Astrocyte of the hippocampus (primary cell): ENCODE measurements around the gene ARHGAP30.
"Not testable (repeated sequence)": the region's sequence is repeated elsewhere in the genome, so short reads cannot be mapped to it uniquely, and the experiment has no call there.

Experiments used
- DNase-seq: peaks from one replicate; pipeline ENCODE4 v3.0.0; 2011; ENCODE audit warnings: low read depth, low spot score

The ARHGAP30 gene

DNA sequence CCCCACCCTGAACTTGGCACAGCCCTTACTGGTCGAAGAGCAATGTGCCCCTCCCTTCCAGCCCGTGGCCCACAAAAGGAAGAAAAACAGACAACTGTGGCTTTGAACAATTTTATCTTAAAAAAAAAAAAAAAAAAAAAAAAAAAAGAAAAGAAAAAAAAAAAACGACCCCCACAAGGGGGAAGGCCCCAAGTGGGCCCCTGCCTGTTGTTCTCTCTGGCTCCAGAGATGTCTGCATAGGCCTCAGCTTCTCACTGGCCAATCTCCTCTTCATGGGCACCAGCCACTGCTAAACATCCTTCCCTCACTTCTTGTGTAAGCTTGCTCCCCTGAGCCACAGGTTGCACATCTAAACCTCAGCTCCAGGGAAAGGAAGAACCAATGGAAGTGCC lies 30.5 kb downstream of the ARHGAP30 start:
- no peak for DNase-seq

DNA sequence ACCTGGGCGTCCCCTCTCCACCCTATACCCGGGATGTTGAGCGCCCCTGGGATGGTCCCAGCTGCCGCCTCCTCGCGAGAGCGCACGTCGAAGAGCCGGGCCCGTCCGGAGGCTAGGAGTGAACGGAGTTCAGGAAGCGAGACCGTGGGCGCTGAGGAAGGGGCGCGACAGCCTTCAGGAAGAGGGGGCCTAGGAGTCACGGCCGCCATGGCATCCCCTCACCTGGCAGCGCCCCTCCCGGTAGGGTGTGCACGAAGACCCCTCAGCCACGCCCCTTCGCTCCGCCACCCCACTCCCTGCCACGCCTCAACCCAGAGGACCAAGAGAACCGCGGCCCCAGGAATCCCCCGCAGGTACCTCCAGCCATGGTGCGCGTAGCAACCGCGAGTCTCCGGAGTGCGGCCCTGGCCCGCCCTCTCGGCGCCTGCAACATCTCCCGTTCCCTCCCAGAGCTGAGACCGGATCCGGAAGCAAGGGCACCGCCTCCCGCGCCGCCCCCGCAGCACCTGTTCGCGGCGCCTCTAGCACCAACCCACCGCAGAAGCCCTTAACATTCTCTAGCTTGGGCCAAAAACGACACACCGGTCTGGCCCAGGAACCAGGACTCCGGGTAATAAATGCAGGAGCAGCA lies 31.1 kb downstream of the ARHGAP30 start, which contains the start of gene TSTD1:
Gene TSTD1, minus strand, starts transcription at position 442 of the 631 bp plus-strand sequence. Its CDS starts 75 bp downstream, at position 367.
- DNase-seq: peak; percentile 62

DNA sequence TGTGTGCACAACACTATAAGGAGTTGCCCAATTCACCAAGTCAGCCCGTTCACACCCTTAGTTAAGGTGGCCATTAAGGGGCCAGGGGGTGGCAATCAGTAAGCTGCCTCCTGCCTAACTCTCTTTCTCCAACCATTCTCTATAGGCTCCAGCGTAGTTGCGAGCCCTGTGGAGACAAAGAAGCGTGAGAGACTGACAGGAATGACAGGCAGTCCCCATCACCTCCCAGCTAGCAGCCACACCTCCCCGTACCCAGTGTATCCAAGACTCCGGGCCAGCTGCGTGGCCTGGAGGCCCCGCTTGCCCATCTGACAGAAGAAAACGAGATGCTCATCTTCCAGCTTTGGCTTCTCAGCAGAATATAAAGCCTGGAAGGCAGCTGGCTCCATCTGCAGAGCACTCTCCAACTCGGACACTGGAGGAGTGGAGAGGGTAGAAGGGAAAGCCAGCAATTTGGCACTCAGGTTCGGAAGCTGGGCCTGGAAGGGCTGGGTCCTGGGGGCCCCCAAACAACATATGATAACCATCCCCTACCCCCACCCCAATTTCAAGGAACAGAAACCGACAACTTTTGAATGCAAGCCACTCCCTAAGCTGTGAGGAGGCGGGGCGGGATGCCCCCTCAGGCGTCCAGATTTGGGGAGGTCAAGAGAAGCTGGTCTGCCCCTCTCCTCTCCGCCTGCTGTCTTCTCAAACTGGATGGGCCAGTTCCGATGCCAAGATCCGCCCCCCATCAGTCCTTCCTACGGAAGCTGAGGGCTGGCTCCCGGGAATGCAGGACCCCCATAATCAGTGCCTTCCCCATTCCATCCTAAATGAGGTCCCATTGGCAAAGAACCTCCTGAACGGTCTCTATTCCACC lies 31.8 kb downstream of the ARHGAP30 start:
- DNase-seq: no peak

DNA sequence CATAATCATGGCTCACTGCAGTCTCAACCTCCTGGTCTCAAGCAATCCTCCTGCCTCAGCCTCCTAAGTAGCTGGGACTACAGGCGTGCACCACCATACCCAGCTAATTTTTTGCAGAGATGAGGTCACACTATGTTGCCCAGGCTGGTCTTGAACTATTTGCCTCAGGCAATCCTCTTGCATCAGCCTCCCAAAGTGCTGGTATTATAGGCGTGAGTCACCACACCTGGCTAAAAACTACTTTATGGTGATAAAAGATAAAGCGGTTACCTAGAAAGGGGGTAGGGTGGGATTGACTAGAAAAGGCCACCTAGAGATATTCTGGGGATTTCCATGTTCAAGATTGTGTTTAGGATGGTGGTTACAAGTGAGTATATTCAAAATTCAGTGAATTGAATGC lies 35.9 kb downstream of the ARHGAP30 start:
- DNase-seq: no peak

DNA sequence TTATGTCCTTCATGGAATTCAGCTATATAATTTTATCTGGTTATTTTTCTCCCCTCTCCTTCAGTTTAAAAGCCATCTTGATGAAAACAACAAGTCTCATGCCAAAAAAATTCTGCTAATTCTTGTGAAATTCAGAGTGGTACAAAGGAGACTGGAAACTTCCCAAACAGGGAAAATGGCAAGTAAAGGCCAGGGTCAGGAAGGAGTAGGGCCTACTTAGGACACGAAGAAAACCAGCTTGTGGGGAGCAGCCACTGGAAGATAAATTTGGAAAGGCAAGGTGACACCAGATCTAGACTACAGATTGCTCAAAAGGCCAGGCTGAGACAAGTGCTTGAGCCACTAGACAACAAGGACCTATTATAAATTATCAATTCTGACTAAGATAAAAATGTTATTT lies 37.3 kb downstream of the ARHGAP30 start:
- DNase-seq: no peak

DNA sequence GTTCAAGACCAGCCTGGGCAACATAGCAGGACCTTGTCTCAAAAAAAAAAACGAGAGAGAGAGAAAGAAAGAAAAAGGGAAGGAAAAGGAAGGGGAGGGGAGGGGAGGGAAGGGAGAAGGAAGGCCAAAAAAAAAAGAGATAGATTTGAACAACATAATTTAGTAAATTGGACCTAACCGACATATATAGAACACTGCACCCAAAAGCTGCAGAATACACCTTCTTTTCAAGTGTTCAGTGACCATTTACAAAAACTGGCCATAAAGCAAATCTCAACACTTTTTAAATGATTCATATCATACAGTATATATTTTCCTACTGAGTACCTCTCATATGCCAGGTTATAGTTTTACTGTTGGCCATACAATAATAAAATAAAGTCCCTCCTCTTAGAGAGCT lies 37.8 kb downstream of the ARHGAP30 start:
- DNase-seq: no peak

DNA sequence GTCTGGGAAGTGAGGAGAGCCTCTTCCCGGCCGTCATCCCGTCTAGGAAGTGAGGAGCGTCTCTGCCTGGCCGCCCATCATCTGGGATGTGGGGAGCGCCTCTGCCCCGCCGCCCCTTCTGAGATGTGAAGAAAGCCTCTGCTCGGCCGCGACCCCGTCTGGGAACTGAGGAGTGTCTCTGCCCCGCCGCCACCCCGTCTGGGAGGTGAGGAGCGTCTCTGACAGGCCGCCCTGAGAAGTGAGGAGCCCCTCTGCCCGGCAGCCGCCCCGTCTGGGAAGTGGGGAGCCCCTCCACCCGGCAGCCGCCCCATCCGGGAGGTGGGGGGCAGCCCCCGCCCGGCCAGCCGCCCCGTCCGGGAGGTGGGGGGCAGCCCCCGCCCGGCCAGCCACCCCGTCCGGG lies 40.2 kb downstream of the ARHGAP30 start:
- DNase-seq: not testable (repeated sequence)

DNA sequence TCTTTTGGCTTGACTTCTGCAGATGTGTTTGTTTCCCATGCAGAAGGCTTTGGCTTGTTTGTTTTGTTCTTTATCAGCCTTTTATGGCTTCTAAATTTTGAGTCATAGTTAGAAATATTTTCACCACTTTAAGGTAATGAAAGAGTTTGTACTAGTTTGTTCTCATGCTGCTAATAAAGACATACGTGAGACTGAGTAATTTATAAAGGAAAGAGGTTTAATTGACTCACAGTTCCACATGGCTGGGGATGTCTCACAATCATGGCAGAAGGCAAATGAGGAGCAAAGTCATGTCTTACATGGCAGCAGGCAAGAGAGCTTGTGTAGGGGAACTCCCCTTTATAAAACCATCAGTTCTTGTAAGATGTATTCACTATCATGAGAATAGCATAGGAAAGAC lies 42.7 kb downstream of the ARHGAP30 start:
- not testable (repeated sequence) for DNase-seq

DNA sequence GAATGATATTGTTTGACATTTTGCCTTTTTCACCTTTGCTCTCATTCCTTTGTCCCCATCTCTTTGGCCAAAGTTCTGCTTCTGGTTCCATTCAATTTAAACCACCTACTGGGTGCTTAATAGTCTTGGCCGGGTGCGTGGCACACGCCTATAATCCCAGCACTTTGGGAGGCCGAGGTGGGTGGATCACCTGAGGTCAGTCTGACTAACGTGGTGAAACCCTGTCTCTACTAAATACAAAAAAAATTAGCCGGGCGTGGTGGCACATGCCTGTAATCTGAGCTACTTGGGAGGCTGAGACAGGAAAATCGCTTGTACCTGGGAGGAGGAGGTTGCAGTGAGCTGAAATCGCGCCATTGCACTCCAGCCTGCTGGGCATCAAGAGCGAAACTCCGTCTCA lies 47.3 kb downstream of the ARHGAP30 start:
- not testable (repeated sequence) for DNase-seq

DNA sequence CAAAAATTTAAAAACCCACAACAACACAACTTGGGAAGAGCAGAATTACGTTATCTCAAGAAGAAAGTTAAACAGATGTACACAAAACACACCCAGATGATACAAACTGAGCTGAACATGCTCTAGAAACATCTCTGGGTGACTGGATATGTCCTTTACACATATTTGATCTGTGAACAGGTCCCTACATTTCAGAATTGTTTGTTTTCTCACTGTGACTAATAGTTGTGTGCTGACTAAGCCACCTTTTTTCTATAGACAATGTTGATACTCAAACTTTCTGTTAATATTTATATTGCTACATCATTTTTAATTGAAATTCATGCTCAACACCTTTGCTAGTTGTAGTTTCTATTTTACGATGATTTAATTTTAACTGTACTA lies 47.7 kb downstream of the ARHGAP30 start:
- no peak for DNase-seq

DNA sequence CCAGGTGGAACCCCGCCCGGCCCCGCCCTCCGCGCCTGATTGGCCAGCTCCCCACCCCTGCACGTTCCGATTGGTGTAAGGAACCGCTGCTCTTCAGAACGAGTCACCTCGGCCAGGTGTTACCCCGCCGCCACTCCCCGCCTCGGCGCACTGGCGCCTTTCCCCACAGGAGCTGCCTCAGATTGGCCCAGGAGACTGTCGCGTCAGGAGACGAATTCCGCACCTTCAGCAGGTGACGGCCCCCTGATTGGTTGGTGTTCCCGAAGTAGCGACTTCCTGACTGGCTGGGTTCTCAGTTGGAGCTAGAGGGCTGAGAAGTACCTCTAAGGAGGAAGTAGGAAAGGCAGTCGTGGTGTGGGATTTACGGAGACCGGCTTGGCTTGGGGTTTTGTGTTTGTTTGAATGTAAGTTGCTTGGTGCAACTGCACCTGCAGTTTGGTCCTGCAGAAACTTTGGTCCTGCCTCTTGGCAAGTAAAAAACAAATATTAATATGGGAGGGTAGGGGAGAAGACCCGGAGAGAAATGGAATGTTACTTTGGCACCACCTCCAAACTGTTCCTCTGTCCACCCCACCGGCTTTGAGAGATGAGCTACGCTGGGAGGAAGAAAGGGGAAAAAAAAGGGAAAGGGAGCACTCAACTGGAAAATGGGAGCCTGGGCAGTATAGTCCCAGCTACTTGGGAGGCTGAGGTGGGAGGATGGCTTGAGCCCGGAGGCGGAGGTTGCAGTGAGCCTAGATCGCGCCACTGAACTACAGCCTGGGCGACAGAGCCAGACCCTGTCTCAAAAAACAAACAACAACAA lies 48.3 kb downstream of the ARHGAP30 start:
- DNase-seq: peak; percentile 80

DNA sequence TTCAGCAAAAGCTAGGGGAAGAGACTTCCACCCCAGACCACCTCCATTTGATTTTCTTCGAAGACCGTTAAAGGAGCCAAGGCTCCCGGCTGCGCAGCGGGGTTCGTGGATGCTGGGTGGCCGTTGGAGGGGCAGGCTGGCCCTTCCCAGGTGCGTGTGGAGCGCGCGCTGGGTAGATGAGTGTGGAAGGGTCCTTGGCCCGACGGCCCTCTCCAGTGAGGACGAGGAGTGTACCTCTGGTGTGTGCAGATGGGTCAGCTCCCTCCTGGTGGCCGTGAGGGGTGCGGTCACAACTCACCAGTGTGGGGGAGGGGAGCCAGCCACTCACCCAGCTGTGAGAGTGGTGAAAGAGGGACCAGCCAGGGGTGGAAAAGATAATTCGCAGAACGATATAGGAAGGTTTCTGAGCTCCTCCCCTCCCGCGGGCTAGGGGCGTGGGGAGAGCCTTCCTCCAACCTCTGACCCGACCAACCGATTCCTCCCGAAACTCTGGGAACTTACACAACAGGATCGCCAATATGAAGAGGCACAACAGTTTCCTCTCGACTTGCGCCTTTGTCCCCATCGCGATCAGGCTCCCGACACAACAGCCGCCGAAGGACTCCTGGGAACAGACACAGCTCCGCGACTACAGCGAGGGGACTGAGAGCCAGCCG lies 49.1 kb downstream of the ARHGAP30 start, which contains the start of gene F11R:
Gene F11R, minus strand, starts transcription at position 644 of the 656 bp plus-strand sequence. Its CDS starts 79 bp downstream, at position 565.
- DNase-seq: peak; percentile 46

DNA sequence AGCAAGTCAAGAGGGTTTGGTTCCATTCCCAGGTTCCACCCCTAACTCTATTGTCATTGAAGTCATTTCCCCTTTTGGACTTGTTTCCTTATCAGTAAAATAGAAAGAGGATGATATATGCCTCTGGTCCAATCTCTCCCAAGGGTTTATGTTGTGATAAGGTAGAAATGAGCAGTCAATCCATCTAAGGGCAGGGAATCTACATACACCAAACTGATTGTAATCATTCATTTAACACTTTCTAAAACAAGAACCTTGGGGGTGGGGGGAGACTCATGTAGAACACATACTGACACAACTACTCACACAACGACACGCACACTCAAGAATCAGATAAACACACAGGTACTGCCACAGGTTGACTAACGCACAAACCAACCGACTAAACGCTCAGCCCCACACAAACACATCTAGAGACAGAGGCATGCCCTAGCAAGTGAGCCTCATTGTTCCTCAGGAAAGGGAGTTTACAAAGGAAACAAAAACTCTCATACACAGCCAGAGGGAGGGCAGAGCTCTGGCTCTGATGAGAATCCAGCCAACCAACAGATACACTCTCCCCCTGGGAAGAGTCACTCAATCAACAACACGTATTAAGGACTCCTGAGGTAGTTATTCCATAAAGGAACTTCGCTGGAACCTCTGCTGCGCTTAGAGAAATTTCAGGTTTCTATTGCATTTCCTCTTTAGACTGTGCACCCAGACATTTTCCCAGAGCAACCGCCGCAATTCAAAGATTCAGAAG lies 49.8 kb downstream of the ARHGAP30 start:
- peak; percentile 41 for DNase-seq

DNA sequence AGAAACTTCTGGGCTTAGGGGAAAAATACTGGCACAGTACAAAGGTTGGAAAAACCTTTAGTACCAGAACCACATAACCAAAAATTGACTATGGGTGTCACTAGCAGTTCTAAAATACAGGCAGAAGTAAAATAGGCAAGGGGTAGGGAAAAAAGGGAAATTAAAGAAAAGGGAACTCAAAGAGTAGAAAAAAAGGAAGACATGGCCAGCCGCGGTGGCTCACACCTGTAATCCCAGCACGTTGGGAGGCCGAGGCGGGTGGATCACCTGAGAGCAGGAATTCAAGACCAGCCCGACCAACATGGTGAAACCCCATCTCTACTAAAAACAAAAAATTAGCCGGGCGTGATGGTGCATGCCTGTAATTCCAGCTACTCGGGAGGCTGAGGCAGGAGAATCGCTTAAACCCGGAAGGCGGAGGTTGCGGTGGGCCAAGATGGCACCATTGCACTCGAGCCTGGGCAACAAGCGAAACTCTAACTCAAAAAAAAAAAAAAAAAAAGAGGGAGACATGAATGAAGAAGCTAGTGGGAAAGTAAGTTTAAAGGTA lies 50.5 kb downstream of the ARHGAP30 start:
- DNase-seq: not testable (repeated sequence)

DNA sequence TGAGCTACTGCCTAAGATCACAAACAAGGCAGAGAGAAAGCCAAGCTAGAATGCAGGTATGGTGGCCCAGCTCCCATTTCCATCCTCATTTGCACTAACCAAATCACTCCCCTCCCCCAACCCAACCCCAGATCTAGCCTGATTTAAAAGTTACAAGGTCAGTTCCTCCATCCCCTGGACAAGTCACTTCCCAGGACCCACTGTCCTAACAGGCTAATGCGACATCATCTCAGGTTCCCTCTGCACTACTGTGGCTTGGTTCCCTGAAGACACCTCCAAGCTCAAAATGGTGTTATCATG lies 51.1 kb downstream of the ARHGAP30 start:
- no peak for DNase-seq

DNA sequence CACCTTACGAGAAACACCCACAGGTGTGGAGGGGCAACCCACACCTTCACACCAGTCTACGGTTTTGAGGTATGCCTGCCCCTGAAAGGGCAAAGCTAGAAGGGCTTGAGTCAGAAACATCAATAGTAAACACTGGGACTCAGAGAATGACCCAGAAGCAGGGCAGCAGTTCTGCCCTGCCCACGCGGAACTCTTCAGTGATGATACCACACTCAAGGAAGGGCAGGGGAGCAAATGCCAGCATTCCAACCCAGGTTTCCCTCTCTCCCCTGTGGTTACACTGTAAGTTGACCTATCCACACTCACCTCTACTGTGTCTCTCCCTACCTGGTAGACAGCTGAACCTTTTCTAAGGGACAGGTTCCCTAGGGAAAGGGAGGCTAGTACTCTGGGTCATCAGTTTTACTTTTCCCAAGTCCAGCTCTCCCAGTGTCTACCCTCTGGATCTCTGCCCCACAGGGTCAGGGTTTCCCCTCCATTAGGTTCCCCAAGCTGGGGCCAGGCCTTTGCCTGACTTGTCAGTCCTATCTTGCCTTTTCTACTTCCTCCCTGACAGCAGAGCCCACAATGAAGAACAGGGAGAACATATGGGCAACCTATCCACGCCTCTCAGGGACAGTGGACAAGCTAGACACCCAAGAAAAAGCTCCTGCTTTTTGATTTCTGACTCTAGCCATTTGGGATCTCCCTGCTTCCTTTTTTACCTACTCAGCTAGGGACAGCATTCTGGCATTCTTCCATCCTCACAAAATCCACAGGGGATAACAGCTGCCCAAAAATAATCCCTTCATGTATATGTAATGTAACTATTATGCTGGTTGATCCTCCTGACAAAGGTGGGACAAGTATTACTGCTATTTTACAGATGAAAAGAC lies 51.7 kb downstream of the ARHGAP30 start:
- no peak for DNase-seq

DNA sequence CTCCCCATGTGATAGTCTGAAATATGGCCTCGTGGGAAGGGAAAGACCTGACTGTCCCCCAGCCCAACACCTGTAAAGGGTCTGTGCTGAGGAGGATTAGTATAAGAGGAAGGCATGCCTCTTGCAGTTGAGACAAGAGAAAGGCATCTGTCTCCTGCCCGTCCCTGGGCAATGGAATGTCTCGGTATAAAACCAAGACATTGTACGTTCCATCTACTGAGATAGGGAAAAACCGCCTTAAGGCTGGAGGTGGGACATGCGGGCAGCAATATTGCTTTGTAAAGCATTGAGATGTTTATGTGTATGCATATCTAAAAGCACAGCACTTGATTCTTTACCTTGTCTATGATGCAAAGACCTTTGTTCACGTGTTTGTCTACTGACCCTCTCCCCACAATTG lies 52.5 kb downstream of the ARHGAP30 start:
- not testable (repeated sequence) for DNase-seq

DNA sequence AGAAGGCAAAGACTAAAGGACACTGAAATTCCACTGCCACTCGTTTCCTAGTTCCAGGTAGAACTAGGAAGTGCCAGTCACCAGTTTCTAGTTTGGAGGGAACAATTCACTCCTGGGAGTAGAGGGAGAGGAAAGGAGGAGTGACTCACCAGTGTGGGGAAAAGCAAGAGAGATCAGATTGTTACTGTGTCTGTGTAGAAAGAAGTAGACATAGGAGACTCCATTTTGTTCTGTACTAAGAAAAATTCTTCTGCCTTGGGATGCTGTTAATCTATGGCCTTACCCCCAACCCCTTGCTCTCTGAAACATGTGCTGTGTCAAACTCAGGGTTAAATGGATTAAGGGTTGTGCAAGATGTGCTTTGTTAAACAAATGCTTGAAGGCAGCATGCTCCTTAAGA lies 53.0 kb downstream of the ARHGAP30 start:
- DNase-seq: not testable (repeated sequence)

DNA sequence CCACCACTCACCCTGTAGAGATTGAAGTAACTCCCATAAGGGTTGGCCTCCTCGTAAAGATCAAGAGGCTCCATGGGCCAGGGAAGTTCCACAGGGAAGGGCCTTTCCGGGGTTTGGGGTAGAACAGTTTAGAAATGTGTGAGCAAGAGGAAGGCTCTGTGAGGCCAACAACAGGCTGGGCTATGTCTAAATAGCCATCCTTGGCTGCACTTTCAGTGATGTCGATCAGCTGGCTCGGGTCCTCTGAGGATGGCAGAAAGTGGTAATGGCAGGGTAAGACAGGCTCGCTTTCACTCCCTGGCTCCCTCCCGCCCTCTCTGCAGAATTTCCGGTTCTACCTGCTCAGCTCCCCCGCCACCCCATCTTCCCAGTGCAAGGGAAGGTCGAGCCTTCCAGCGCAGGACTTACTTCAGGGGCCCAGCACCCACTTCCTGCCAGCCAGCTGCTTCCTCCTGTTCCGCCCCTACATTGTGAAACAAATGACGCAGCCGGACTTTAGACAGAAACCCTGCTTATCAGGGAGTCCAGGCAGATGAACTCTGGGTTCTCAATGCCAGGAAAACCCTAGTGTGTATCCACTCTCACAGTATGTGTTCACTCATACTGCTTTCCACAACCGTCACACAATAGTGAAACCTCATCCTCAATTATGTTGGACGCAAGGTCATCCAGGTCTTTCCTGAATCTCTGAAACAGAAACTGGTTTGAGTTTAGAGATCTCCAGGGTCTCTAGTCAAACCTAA lies 56.0 kb downstream of the ARHGAP30 start:
- DNase-seq: no peak
